CD4-positive, alpha-beta memory T cell (primary cell): Measurements from ENCODE around the gene BDH1. TPM values are rescaled to one million over a fixed set of nuclear protein-coding genes. Genes with fewer than 3 reads are reported as not detected.

Experiments used
- CTCF ChIA-PET: fragments of 350-600 bp; sonication (Branson Sonifier 250); formaldehyde crosslinking; loops from one replicate; lab custom pipeline; 2021; ENCODE audit warnings: inconsistent platforms; ENCODE audit not compliant: partially characterized antibody; lab: Charles Lee
- POLR2A ChIA-PET: fragments of 350-600 bp; sonication (Branson Sonifier 250); formaldehyde crosslinking; loops from one replicate; lab custom pipeline; 2021; ENCODE audit not compliant: partially characterized antibody; lab: Charles Lee
- DNase-seq, 5 donors: peaks; one replicate each; pipeline versions ENCODE4 v3.0.0 to v3.0.0-alpha.2; 2020 to 2022; ENCODE audit warnings: mixed read lengths in 1 of 5
- H3K27ac ChIP-seq: one replicate; pipeline ENCODE4 v1.7.0; 2013; ENCODE audit warnings: low read depth, low read length
- H3K27me3 ChIP-seq: 2 replicates; pipeline ENCODE4 v1.7.0; 2013; ENCODE audit warnings: mild to moderate bottlenecking, low read length, moderate library complexity; ENCODE audit not compliant: insufficient read depth
- H3K36me3 ChIP-seq: 2 replicates; pipeline ENCODE4 v1.7.0; 2013; ENCODE audit warnings: mild to moderate bottlenecking, low read length, moderate library complexity; ENCODE audit not compliant: insufficient read depth
- H3K4me1 ChIP-seq: 2 replicates; pipeline ENCODE4 v1.7.0; 2013; ENCODE audit warnings: mild to moderate bottlenecking, low read length, moderate library complexity; ENCODE audit not compliant: insufficient read depth
- H3K4me3 ChIP-seq, 2 donors: one replicate each; pipeline ENCODE4 v1.7.0; 2013; ENCODE audit warnings: low read length in 2 of 2, mild to moderate bottlenecking in 1 of 2
- H3K9me3 ChIP-seq, 2 donors: one replicate each; pipeline ENCODE4 v1.7.0; 2013; ENCODE audit warnings: low read length in 2 of 2, control low read depth in 1 of 2; ENCODE audit not compliant: control insufficient read depth in 1 of 2
- H3K27ac Mint-ChIP-seq, 7 donors: one replicate each; pipeline ENCODE4 v1.8.0; 2020 to 2021; ENCODE audit warnings: mixed read lengths in 7 of 7, mild to moderate bottlenecking in 6 of 7, inconsistent platforms in 3 of 7, moderate library complexity in 3 of 7
- H3K27me3 Mint-ChIP-seq, 2 donors: one replicate each; pipeline ENCODE4 v1.8.0; 2020 to 2021; ENCODE audit warnings: mixed read lengths in 2 of 2
- H3K36me3 Mint-ChIP-seq, 2 donors: one replicate each; pipeline ENCODE4 v1.8.0; 2020 to 2021; ENCODE audit warnings: mixed read lengths in 2 of 2, inconsistent platforms in 1 of 2, mild to moderate bottlenecking in 1 of 2
- H3K4me1 Mint-ChIP-seq, 4 donors: one replicate each; pipeline ENCODE4 v1.8.0; 2020 to 2021; ENCODE audit warnings: mixed read lengths in 4 of 4, mild to moderate bottlenecking in 1 of 4
- H3K4me3 Mint-ChIP-seq, 8 donors: one replicate each; pipeline ENCODE4 v1.8.0; 2020 to 2021; ENCODE audit warnings: mixed read lengths in 8 of 8, mild to moderate bottlenecking in 7 of 8, moderate library complexity in 6 of 8, inconsistent platforms in 3 of 8
- H3K9me3 Mint-ChIP-seq, 8 donors: one replicate each; pipeline ENCODE4 v1.8.0; 2020 to 2021; ENCODE audit warnings: mixed read lengths in 8 of 8, mild to moderate bottlenecking in 5 of 8, inconsistent platforms in 3 of 8, moderate library complexity in 1 of 8
- intact Hi-C: fragments of 100-400 bp; cut with micrococcal nuclease; formaldehyde crosslinking; loops from one replicate; pipeline ENCODE4 v1.15.1; 2023
- polyA plus RNA-seq, 2 donors: library from polyadenylated mRNA; unstranded; fragments of 300-500 nt; fragmentation: Illumina TruSeq; gene quantifications; one replicate each; pipeline ENCODE4 v1.2.3, GENCODE V29; 2021
- total RNA-seq, 2 experiments: library from RNA; stranded (reverse); gene quantifications; one replicate each; pipeline ENCODE4 v1.2.3, GENCODE V29; 2021

Gene BDH1
- total and polyA plus RNA-seq, 4 experiments from 2014 or later, result 22.3 to 61.1 (median 43.1) TPM

GRCh38 chr3:197510642-197511018 is 45.1 kb downstream of the BDH1 start:
- Mint-ChIP-seq H3K27ac (no peak overlapping the region), H3K9me3 (no peaks in the 10 kb centered on the region), H3K27me3 (no peaks in the 10 kb centered on the region)

GRCh38 chr3:197508924-197509775 is 46.6 kb downstream of the BDH1 start:
- no peaks in the 10 kb centered on the region for H3K27me3 ChIP-seq
- peaks cover 8% of the 10 kb centered on the region for H3K36me3 ChIP-seq
- peaks cover 8% of the 10 kb centered on the region for H3K4me1 ChIP-seq
- Mint-ChIP-seq H3K4me1 (peaks cover 0 to 9% (median 2%) of the 10 kb centered on the region in 4 donors), H3K27ac (peak overlapping the region in 1 of 7 donors; percentile 5), H3K27me3 (no peaks in the 10 kb centered on the region), H3K36me3 (peaks cover 18 to 21% of the 10 kb centered on the region in 2 donors), H3K4me3 (peak overlapping the region in 4 of 8 donors; percentile 13 to 78 (median 42)), H3K9me3 (no peaks in the 10 kb centered on the region)
- H3K9me3 ChIP-seq, result no peaks in the 10 kb centered on the region
- POLR2A ChIA-PET, result interaction anchor here (0.7 kb wide), 1 partner anchor 52 kb away, joined by 4 read pairs; no protein-coding TSS in a partner anchor
- no peak overlapping the region for H3K4me3 ChIP-seq
- DNase-seq, result no peak
- no peak overlapping the region for H3K27ac ChIP-seq
- intact Hi-C loops, result no loop called here
- CTCF ChIA-PET, result interaction anchor here (0.7 to 7.7 kb wide), 8 partner anchors 8 to 286 kb away, joined by 3 to 69 read pairs (median 4); no protein-coding TSS in a partner anchor

More at GRCh38 chr3:197510642-197511018, 45.1 kb downstream of the BDH1 start:
- Histone ChIP-seq H3K27me3 (no peaks in the 10 kb centered on the region), H3K4me1 (peaks cover 8% of the 10 kb centered on the region), H3K4me3 (no peak overlapping the region), H3K9me3 (no peaks in the 10 kb centered on the region), H3K36me3 (peaks cover 8% of the 10 kb centered on the region), H3K27ac (no peak overlapping the region)
- peaks cover 0 to 9% (median 2%) of the 10 kb centered on the region in 4 donors for H3K4me1 Mint-ChIP-seq
- DNase-seq, result no peak
- intact Hi-C loops, result loop anchor here (1.0 to 2.0 kb wide), 3 partner anchors 253 to 508 kb away; no protein-coding TSS in a partner anchor
- peaks cover 30 to 32% of the 10 kb centered on the region in 2 donors for H3K36me3 Mint-ChIP-seq
- POLR2A ChIA-PET, result no interaction called here
- CTCF ChIA-PET, result interaction anchor here (1.4 to 7.7 kb wide), 5 partner anchors 10 to 254 kb away, joined by 3 to 69 read pairs (median 3); no protein-coding TSS in a partner anchor
- no peak overlapping the region for H3K4me3 Mint-ChIP-seq

- intact Hi-C loops, result no loop called here
- CTCF ChIA-PET, result interaction anchor here (1.0 to 7.7 kb wide), 2 partner anchors 248 to 252 kb away, joined by 3 to 69 read pairs; no protein-coding TSS in a partner anchor
Observed at GRCh38 chr3:197508461-197508860, 47.3 kb downstream of the BDH1 start.

GRCh38 chr3:197508051-197508451 is 47.7 kb downstream of the BDH1 start:
- H3K27ac Mint-ChIP-seq, result peak overlapping the region in 1 of 7 donors; percentile 3
- peaks cover 8% of the 10 kb centered on the region for H3K4me1 ChIP-seq
- H3K27me3 Mint-ChIP-seq, result no peaks in the 10 kb centered on the region
- no peak overlapping the region for H3K4me3 ChIP-seq
- no peaks in the 10 kb centered on the region for H3K9me3 Mint-ChIP-seq
- intact Hi-C loops, result no loop called here
- peaks cover 12 to 15% of the 10 kb centered on the region in 2 donors for H3K36me3 Mint-ChIP-seq
- no peaks in the 10 kb centered on the region for H3K27me3 ChIP-seq
- H3K27ac ChIP-seq, result no peak overlapping the region
- H3K4me3 Mint-ChIP-seq, result no peak overlapping the region
- POLR2A ChIA-PET, result no interaction called here
- CTCF ChIA-PET, result interaction anchor here (1.0 to 7.7 kb wide), 2 partner anchors 247 to 251 kb away, joined by 3 to 69 read pairs; no protein-coding TSS in a partner anchor
- no peaks in the 10 kb centered on the region for H3K9me3 ChIP-seq
- H3K4me1 Mint-ChIP-seq, result peaks cover 0 to 9% (median 2%) of the 10 kb centered on the region in 4 donors
- no peaks in the 10 kb centered on the region for H3K36me3 ChIP-seq
- no peak for DNase-seq

More at GRCh38 chr3:197508461-197508860, 47.3 kb downstream of the BDH1 start:
- no peaks in the 10 kb centered on the region for H3K9me3 ChIP-seq
- DNase-seq, result no peak
- Mint-ChIP-seq H3K27me3 (no peaks in the 10 kb centered on the region), H3K9me3 (no peaks in the 10 kb centered on the region), H3K4me3 (no peak overlapping the region), H3K27ac (no peak overlapping the region), H3K4me1 (peaks cover 0 to 9% (median 2%) of the 10 kb centered on the region in 4 donors), H3K36me3 (peaks cover 12 to 15% of the 10 kb centered on the region in 2 donors)
- H3K4me1 ChIP-seq, result peaks cover 8% of the 10 kb centered on the region
- H3K36me3 ChIP-seq, result peaks cover under 1% of the 10 kb centered on the region
- POLR2A ChIA-PET, result no interaction called here
- H3K27me3 ChIP-seq, result no peaks in the 10 kb centered on the region
- H3K4me3 ChIP-seq, result no peak overlapping the region
- H3K27ac ChIP-seq, result no peak overlapping the region

GRCh38 chr3:197507541-197507940 is 48.2 kb downstream of the BDH1 start:
- Histone ChIP-seq H3K36me3 (no peaks in the 10 kb centered on the region), H3K4me1 (peaks cover 8% of the 10 kb centered on the region), H3K27me3 (no peaks in the 10 kb centered on the region), H3K27ac (no peak overlapping the region), H3K9me3 (no peaks in the 10 kb centered on the region), H3K4me3 (no peak overlapping the region)
- no peak for DNase-seq
- Mint-ChIP-seq H3K4me1 (peaks cover 0 to 9% (median 2%) of the 10 kb centered on the region in 4 donors), H3K27ac (peak overlapping the region in 2 of 7 donors; percentile 38 to 64), H3K4me3 (no peak overlapping the region), H3K9me3 (no peaks in the 10 kb centered on the region), H3K27me3 (no peaks in the 10 kb centered on the region), H3K36me3 (peaks cover 11% of the 10 kb centered on the region in 2 donors)
- intact Hi-C loops, result no loop called here
- ChIA-PET POLR2A (no interaction called here), CTCF (interaction anchor here (1.0 to 7.7 kb wide), 2 partner anchors 247 to 251 kb away, joined by 3 to 69 read pairs; no protein-coding TSS in a partner anchor)

- Mint-ChIP-seq H3K27me3 (no peaks in the 10 kb centered on the region), H3K36me3 (peaks cover 6 to 7% of the 10 kb centered on the region in 2 donors), H3K4me1 (peaks cover 0 to 9% (median 2%) of the 10 kb centered on the region in 4 donors), H3K9me3 (no peaks in the 10 kb centered on the region), H3K27ac (peak overlapping the region in 1 of 7 donors; percentile 38), H3K4me3 (no peak overlapping the region)
- intact Hi-C loops, result no loop called here
- no peak for DNase-seq
- POLR2A ChIA-PET, result no interaction called here
- no peaks in the 10 kb centered on the region for H3K9me3 ChIP-seq
- CTCF ChIA-PET, result interaction anchor here (7.7 kb wide), 1 partner anchor 250 kb away, joined by 69 read pairs; no protein-coding TSS in a partner anchor
- no peaks in the 10 kb centered on the region for H3K27me3 ChIP-seq
- no peak overlapping the region for H3K4me3 ChIP-seq
- H3K27ac ChIP-seq, result no peak overlapping the region
- H3K36me3 ChIP-seq, result no peaks in the 10 kb centered on the region
- H3K4me1 ChIP-seq, result peaks cover 8% of the 10 kb centered on the region
Observed at GRCh38 chr3:197507081-197507480, 48.7 kb downstream of the BDH1 start.
